ENCODE data around the gene ZNF862. TPM values are rescaled to one million over a fixed set of nuclear protein-coding genes. Genes with fewer than 3 reads are reported as not detected.

Gene ZNF862
- total and polyA plus RNA-seq, 2 of the 13 experiments (the other 11 are each of a cell fraction or from before 2014, with no cell fraction given): 0.89 to 2.0 TPM

DNA sequence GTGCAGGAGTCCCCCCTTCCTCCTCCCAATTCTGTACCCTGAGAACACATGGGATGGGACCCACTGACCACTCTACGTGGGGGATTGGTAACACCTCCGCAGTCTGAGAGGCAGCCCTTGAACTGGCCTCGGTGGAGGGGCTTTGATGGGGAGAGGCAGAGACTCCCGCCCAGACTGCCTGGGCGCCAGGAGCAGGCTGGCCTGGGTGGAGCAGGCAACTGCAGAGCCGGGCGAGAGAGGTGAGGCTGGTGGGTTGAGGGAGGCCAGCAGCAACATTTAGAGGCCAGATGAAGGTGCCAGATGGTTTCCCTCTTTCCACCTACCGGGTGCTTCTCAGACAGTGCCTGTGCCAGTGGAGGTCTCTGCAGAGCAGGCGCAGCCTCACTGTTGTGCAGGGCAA is 34.1 kb upstream of the ZNF862 start:
- no peaks in the 10 kb centered on the region for H3K79me2 ChIP-seq (ENCODE audit: insufficient read depth, low read length)
- no peak for ATAC-seq

More for the DNA sequence above, 34.1 kb upstream of the ZNF862 start:
- POLR2A ChIA-PET: no interaction called here
- FAIRE-seq (no peak), DNase-seq (ENCODE audit: low spot score) (no peak)
- no peak overlapping the region for H3K9ac ChIP-seq (ENCODE audit: insufficient read depth, low read depth, low read length)
- H2AFZ ChIP-seq (ENCODE audit: low read length): no peak overlapping the region
- intact Hi-C loops (cut with micrococcal nuclease; ENCODE audit: unreplicated experiment): no loop called here
- no peak overlapping the region for H3K4me2 ChIP-seq (ENCODE audit: low read depth, low read length)
- H4K20me1 ChIP-seq (ENCODE audit: insufficient read depth, low read length): no peaks in the 10 kb centered on the region
- H3K27ac ChIP-seq (ENCODE audit: extremely low read length, insufficient read depth, low read length): no peak overlapping the region
- no peaks in the 10 kb centered on the region for H3K9me3 ChIP-seq (ENCODE audit: low read length)
- CTCF ChIA-PET (ENCODE audit: low intra/inter-chr PET ratio, low total read pairs): no interaction called here
- 79% methylated on average over 9 of the region's 9 CpGs for WGBS (ENCODE audit: low lambda C conversion rate)
- no peak overlapping the region for H3K4me3 ChIP-seq (replicated peaks in 1 of 3; ENCODE audit: insufficient read depth in 1 of 3, low read depth in 2 of 3, low read length in 3 of 3)
- no peaks in the 10 kb centered on the region for H3K36me3 ChIP-seq (replicated peaks in 1 of 2; ENCODE audit: control insufficient read depth in 1 of 2, insufficient read depth in 2 of 2, low read length in 2 of 2)
- no peaks in the 10 kb centered on the region for H3K4me1 ChIP-seq (ENCODE audit: insufficient read depth, low read length)
- in situ Hi-C loops (cut with HindIII; ENCODE audit: extremely low pct_ligation_motif_present, low pct_unique_long_range_greater_than_20kb): no loop called here
- TF ChIP-seq, protein P1, sequence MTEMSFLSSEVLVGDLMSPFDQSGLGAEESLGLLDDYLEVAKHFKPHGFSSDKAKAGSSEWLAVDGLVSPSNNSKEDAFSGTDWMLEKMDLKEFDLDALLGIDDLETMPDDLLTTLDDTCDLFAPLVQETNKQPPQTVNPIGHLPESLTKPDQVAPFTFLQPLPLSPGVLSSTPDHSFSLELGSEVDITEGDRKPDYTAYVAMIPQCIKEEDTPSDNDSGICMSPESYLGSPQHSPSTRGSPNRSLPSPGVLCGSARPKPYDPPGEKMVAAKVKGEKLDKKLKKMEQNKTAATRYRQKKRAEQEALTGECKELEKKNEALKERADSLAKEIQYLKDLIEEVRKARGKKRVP (CRISPR knock-in tag; IDR thresholded peaks at IDR 0.05): no peak
- no peak for TF ChIP-seq ZFP37 (CRISPR knock-in tag; IDR thresholded peaks at IDR 0.05; ENCODE audit: borderline replicate concordance)
- TF ChIP-seq FOXJ3 (CRISPR knock-in tag; IDR thresholded peaks at IDR 0.05; ENCODE audit: borderline replicate concordance): no peak
- no peak for TF ChIP-seq ZNF367 (CRISPR knock-in tag; IDR thresholded peaks at IDR 0.05; ENCODE audit: borderline replicate concordance)
- TF ChIP-seq NFE2L2 (IDR thresholded peaks at IDR 0.05; ENCODE audit: low read length): no peak
- TF ChIP-seq AHR (CRISPR knock-in tag; IDR thresholded peaks at IDR 0.05): no peak
- no peak for TF ChIP-seq LCORL (IDR thresholded peaks at IDR 0.05)
- no peak for TF ChIP-seq LCORL (CRISPR knock-in tag; IDR thresholded peaks at IDR 0.05)
- TF ChIP-seq ZNF331 (CRISPR knock-in tag; IDR thresholded peaks at IDR 0.05): no peak
- TF ChIP-seq, protein P2, sequence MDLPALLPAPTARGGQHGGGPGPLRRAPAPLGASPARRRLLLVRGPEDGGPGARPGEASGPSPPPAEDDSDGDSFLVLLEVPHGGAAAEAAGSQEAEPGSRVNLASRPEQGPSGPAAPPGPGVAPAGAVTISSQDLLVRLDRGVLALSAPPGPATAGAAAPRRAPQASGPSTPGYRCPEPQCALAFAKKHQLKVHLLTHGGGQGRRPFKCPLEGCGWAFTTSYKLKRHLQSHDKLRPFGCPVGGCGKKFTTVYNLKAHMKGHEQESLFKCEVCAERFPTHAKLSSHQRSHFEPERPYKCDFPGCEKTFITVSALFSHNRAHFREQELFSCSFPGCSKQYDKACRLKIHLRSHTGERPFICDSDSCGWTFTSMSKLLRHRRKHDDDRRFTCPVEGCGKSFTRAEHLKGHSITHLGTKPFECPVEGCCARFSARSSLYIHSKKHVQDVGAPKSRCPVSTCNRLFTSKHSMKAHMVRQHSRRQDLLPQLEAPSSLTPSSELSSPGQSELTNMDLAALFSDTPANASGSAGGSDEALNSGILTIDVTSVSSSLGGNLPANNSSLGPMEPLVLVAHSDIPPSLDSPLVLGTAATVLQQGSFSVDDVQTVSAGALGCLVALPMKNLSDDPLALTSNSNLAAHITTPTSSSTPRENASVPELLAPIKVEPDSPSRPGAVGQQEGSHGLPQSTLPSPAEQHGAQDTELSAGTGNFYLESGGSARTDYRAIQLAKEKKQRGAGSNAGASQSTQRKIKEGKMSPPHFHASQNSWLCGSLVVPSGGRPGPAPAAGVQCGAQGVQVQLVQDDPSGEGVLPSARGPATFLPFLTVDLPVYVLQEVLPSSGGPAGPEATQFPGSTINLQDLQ (CRISPR knock-in tag; IDR thresholded peaks at IDR 0.05): no peak
- TF ChIP-seq, protein P3, sequence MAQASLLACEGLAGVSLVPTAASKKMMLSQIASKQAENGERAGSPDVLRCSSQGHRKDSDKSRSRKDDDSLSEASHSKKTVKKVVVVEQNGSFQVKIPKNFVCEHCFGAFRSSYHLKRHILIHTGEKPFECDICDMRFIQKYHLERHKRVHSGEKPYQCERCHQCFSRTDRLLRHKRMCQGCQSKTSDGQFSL (CRISPR knock-in tag; IDR thresholded peaks at IDR 0.05): no peak
- TF ChIP-seq, protein P4, sequence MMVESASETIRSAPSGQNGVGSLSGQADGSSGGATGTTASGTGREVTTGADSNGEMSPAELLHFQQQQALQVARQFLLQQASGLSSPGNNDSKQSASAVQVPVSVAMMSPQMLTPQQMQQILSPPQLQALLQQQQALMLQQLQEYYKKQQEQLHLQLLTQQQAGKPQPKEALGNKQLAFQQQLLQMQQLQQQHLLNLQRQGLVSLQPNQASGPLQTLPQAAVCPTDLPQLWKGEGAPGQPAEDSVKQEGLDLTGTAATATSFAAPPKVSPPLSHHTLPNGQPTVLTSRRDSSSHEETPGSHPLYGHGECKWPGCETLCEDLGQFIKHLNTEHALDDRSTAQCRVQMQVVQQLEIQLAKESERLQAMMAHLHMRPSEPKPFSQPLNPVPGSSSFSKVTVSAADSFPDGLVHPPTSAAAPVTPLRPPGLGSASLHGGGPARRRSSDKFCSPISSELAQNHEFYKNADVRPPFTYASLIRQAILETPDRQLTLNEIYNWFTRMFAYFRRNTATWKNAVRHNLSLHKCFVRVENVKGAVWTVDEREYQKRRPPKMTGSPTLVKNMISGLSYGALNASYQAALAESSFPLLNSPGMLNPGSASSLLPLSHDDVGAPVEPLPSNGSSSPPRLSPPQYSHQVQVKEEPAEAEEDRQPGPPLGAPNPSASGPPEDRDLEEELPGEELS (CRISPR knock-in tag; IDR thresholded peaks at IDR 0.05): no peak
- no peak for TF ChIP-seq ZNF225 (CRISPR knock-in tag; IDR thresholded peaks at IDR 0.05)
- TF ChIP-seq YY1 (IDR thresholded peaks at IDR 0.05; ENCODE audit: insufficient read depth, insufficient replicate concordance, low read depth, low read length): no peak
- TF ChIP-seq ZKSCAN8 (CRISPR knock-in tag; IDR thresholded peaks at IDR 0.05; ENCODE audit: borderline replicate concordance): no peak
- TF ChIP-seq ZNF10 (CRISPR knock-in tag; IDR thresholded peaks at IDR 0.05; ENCODE audit: borderline replicate concordance, low read depth): no peak
- TF ChIP-seq PHF20 (CRISPR knock-in tag; IDR thresholded peaks at IDR 0.05): no peak
- TF ChIP-seq, protein P5, sequence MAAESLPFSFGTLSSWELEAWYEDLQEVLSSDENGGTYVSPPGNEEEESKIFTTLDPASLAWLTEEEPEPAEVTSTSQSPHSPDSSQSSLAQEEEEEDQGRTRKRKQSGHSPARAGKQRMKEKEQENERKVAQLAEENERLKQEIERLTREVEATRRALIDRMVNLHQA (CRISPR knock-in tag; IDR thresholded peaks at IDR 0.05): no peak
- no peak for TF ChIP-seq THYN1 (CRISPR knock-in tag; IDR thresholded peaks at IDR 0.05; ENCODE audit: borderline replicate concordance, low read depth)
- H3K27me3 ChIP-seq (ENCODE audit: control insufficient read depth in 1 of 2, insufficient read depth in 2 of 2, low read length in 2 of 2): no peaks in the 10 kb centered on the region
- no TSS peak for BruUV-seq (replicated peaks)
